Activated naive CD8-positive, alpha-beta T cell treated with anti-CD3 and anti-CD28 coated beads for 36 hours (primary cell): ENCODE data around the gene KRT5. TPM values are rescaled to one million over a fixed set of nuclear protein-coding genes. Genes with fewer than 3 reads are reported as not detected.

Source experiments
- DNase-seq: peaks from one replicate; pipeline ENCODE4 v3.0.0; 2021
- H3K27ac Mint-ChIP-seq: one replicate; pipeline ENCODE4 v1.8.0; 2022; ENCODE audit warnings: mild to moderate bottlenecking, moderate library complexity, mixed read lengths
- H3K27me3 Mint-ChIP-seq: one replicate; pipeline ENCODE4 v1.8.0; 2022; ENCODE audit warnings: mild to moderate bottlenecking, mixed read lengths
- H3K36me3 Mint-ChIP-seq: one replicate; pipeline ENCODE4 v1.8.0; 2021; ENCODE audit warnings: mild to moderate bottlenecking, mixed read lengths
- H3K4me1 Mint-ChIP-seq: one replicate; pipeline ENCODE4 v1.8.0; 2021; ENCODE audit warnings: mixed read lengths
- H3K4me3 Mint-ChIP-seq: one replicate; pipeline ENCODE4 v1.8.0; 2022; ENCODE audit warnings: mild to moderate bottlenecking, moderate library complexity, mixed read lengths
- H3K9me3 Mint-ChIP-seq: one replicate; pipeline ENCODE4 v1.8.0; 2022; ENCODE audit warnings: mixed read lengths
- total RNA-seq, 2 experiments: library from RNA; stranded (reverse); gene quantifications; one replicate each; pipeline ENCODE4 v1.2.3, GENCODE V29; 2021

KRT5 gene
- total RNA-seq, 2 experiments from 2014 or later = not detected

- DNase-seq = no peak
- Mint-ChIP-seq H3K9me3 (no peaks in the 10 kb centered on the region), H3K4me1 (no peaks in the 10 kb centered on the region), H3K4me3 (no peak overlapping the region), H3K27me3 (no peaks in the 10 kb centered on the region), H3K36me3 (no peaks in the 10 kb centered on the region), H3K27ac (no peak overlapping the region)
These were observed 46.0 kb downstream of the KRT5 start for GRCh38 chr12:52474212-52474611.

DNA sequence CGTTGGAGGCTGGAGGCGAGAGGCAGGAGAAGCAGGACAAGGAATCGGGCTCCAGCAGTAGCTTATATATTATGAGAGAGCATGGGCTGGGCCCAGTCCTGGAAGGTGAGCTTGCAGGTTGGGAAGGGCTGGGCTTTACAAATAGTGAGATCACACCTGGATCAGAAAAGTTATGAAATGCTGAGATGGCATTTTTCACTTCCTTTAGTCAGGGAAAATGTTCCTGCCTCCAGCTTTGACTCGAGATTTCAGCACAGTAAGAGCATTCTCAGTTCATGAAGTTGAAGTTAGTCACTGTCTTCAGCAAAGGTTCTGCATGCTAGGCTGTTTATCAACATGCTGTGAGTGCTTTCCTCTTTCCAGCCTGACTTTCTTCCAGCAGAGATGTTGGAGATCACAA, 46.4 kb downstream of the KRT5 start, which contains the start of gene KRT6C:
KRT6C (minus strand) TSS at position 38 of the 400 bp plus-strand sequence. CDS start 68 bp downstream, outside the sequence.
- no peak within 1 kb of the TSS for H3K27ac Mint-ChIP-seq
- H3K4me1 Mint-ChIP-seq = no peaks in the 10 kb centered on the region
- DNase-seq = no peak
- H3K4me3 Mint-ChIP-seq = no peak within 1 kb of the TSS
- no peaks in the 10 kb centered on the region for H3K9me3 Mint-ChIP-seq
- peaks cover under 1% of the 10 kb centered on the region for H3K27me3 Mint-ChIP-seq
- no peaks in the 10 kb centered on the region for H3K36me3 Mint-ChIP-seq

DNA sequence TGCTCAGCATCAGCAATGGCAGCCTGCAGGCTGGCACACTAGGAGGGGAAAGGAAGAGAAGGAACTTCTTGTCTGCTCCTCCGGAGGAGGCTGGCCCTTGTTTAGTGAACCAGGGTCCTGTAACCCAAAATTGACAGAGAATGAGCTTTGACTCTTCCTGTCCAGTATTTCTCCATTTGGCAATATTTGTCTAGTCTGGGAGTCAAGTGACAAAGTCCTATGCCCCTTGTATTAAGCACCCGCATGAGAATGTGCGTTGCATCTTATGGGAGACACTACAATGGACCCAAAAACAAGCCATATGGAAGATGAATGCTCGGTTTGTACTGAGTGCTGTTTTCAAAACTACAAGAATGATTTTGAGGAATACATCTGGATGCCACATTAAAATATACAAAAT, 50.3 kb downstream of the KRT5 start:
- H3K4me3 Mint-ChIP-seq = no peak overlapping the region
- H3K4me1 Mint-ChIP-seq = no peaks in the 10 kb centered on the region
- H3K27me3 Mint-ChIP-seq = peaks cover 12% of the 10 kb centered on the region
- no peaks in the 10 kb centered on the region for H3K9me3 Mint-ChIP-seq
- DNase-seq = no peak
- no peaks in the 10 kb centered on the region for H3K36me3 Mint-ChIP-seq
- no peak overlapping the region for H3K27ac Mint-ChIP-seq

DNA sequence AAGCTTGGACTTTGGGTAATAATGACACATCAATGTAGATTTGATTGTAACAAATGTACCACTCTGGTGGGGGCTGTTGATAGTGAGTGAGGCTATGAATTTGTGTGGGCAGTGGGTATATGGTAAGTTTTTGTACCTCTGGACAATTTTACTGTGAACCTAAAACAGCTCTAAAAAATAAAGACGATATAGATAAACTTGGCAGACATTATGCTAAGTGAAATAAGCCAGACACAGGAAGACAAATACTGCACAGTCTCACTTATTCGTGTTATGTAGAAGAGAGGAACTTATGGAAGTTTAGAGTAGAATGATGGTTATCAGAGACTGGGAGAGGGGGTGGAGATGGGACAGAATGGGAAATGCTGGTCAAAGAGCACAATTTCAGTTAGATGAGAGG, 55.3 kb downstream of the KRT5 start:
- H3K36me3 Mint-ChIP-seq = no peaks in the 10 kb centered on the region
- H3K4me1 Mint-ChIP-seq = no peaks in the 10 kb centered on the region
- no peak overlapping the region for H3K27ac Mint-ChIP-seq
- H3K4me3 Mint-ChIP-seq = no peak overlapping the region
- H3K27me3 Mint-ChIP-seq = peaks cover 34% of the 10 kb centered on the region
- no peak for DNase-seq
- no peaks in the 10 kb centered on the region for H3K9me3 Mint-ChIP-seq

Other genes with a start within 250 kb of the KRT5 start
- gene KRT86, start 245.7 kb downstream of the KRT5 start, total RNA-seq = not detected
- not detected for gene KRT81, start 228.9 kb downstream of the KRT5 start, total RNA-seq
- gene KRT83, start 199.0 kb downstream of the KRT5 start, total RNA-seq = not detected
- gene KRT85, start 152.9 kb downstream of the KRT5 start, total RNA-seq = not detected
- not detected for gene KRT84, start 134.7 kb downstream of the KRT5 start, total RNA-seq
- gene KRT82, start 114.1 kb downstream of the KRT5 start, total RNA-seq = not detected
- gene KRT75, start 86.0 kb downstream of the KRT5 start, total RNA-seq = not detected
- gene KRT6B, start 68.2 kb downstream of the KRT5 start, total RNA-seq = not detected
- not detected for gene KRT6C, start 46.6 kb downstream of the KRT5 start, total RNA-seq
- gene KRT6A, start 27.1 kb downstream of the KRT5 start, total RNA-seq = not detected
- not detected for gene KRT71, start 32.8 kb upstream of the KRT5 start, total RNA-seq
- gene KRT74, start 53.4 kb upstream of the KRT5 start, total RNA-seq = not detected
- under 1 TPM in 1 of 2 experiments, not detected in 1; 0.12 TPM for gene KRT72, start 81.1 kb upstream of the KRT5 start, total RNA-seq
- under 1 TPM; 0.14 to 0.29 TPM for gene KRT73, start 98.2 kb upstream of the KRT5 start, total RNA-seq
- gene KRT2, start 131.8 kb upstream of the KRT5 start, total RNA-seq = not detected
- not detected for gene KRT1, start 160.0 kb upstream of the KRT5 start, total RNA-seq
- gene KRT77, start 183.1 kb upstream of the KRT5 start, total RNA-seq = not detected